PFSK-1 (cell line): ENCODE measurements around the gene WRAP73.

Experiments used
- FOXP2 ChIP-seq: optimal IDR thresholded peaks from 2 replicates; pipeline ENCODE3; 2011; ENCODE audit warnings: borderline replicate concordance, control low read depth, inconsistent platforms; ENCODE audit not compliant: insufficient read depth; ENCODE audit errors: extremely low read length, extremely low read depth
- POLR2AphosphoS5 ChIP-seq: IDR thresholded peaks from 2 replicates; pipeline ENCODE4 v1.6.1; 2012; ENCODE audit warnings: low read depth, mild to moderate bottlenecking, control low read depth, low read length, moderate library complexity
- REST ChIP-seq, 2 experiments: IDR thresholded peaks; 2 replicates each; pipeline versions ENCODE4 v1.6.1 to v1.8.0; 2011 to 2012; ENCODE audit warnings: low read depth in 2 of 2, low read length in 2 of 2, control low read depth in 1 of 2, inconsistent platforms in 1 of 2, mild to moderate bottlenecking in 1 of 2, moderate library complexity in 1 of 2; ENCODE audit not compliant: insufficient read depth in 1 of 2

- no peak for TF ChIP-seq FOXP2
- TF ChIP-seq POLR2AphosphoS5, result no peak
- TF ChIP-seq REST (IDR thresholded peaks at IDR 0.05; ENCODE audit: insufficient read depth in 1 of 2, low read depth in 2 of 2, low read length in 2 of 2), result no peak
Measured at GRCh38 chr1:3597599-3597964, 52.3 kb downstream of the WRAP73 start.
